ENCODE results near the gene ACACB.

The ACACB gene

DNA sequence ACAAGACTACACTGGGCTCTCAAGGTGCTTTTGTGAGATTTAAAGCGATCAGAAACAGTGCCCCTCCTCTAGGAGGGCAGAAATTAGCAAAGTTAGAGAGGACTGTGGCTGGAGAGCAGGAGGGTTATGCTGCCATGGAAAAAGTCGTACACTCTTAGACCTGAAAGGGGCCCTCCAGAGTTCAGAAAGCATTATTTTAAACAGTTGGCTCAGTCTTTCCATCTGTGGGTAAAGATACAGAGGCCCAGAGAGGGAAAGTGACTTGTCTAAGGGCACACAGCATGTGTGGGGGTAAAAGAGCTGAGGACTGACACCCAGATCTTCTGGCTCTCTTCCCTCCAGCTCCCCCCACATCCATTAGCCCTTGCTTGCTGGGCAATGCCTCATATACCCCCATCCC, 145.6 kb downstream of the ACACB start:
- no peak for DNase-seq

GRCh38 chr12:109263439-109263838, 147.1 kb downstream of the ACACB start:
- no peak for DNase-seq

- peak; percentile 82 for DNase-seq
Measured at GRCh38 chr12:109264095-109264942, 147.9 kb downstream of the ACACB start.

- no peak for DNase-seq
Measured at GRCh38 chr12:109264943-109265650, 148.7 kb downstream of the ACACB start.

GRCh38 chr12:109266106-109266879, 149.9 kb downstream of the ACACB start:
- DNase-seq, result no peak

- DNase-seq, result no peak
Measured at GRCh38 chr12:109267361-109267760, 151.0 kb downstream of the ACACB start.

GRCh38 chr12:109268896-109269295, 152.5 kb downstream of the ACACB start:
- no peak for DNase-seq

- no peak for DNase-seq
Measured at GRCh38 chr12:109269428-109269827, 153.0 kb downstream of the ACACB start.

GRCh38 chr12:109270494-109270893, 154.1 kb downstream of the ACACB start:
- DNase-seq, result no peak

DNA sequence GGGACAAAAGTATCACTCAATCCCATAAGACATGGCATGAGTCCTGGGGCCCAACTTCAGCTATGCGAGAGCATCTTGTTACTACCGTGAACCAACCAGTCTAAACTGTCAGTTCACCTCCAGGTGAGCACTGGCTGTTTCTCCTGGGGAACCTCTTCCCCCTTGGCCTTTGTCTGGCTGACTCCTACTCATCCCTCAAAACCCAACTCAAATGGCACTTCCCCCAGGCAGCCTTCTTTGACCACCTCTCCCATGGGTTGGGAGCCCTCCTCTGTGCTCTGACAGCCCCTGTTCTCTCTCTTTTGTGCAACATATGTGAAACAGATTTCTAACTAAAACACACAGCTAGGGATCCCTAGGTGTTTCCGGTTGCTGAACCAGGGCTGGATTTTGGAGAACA, 155.0 kb downstream of the ACACB start:
- no peak for DNase-seq

DNA sequence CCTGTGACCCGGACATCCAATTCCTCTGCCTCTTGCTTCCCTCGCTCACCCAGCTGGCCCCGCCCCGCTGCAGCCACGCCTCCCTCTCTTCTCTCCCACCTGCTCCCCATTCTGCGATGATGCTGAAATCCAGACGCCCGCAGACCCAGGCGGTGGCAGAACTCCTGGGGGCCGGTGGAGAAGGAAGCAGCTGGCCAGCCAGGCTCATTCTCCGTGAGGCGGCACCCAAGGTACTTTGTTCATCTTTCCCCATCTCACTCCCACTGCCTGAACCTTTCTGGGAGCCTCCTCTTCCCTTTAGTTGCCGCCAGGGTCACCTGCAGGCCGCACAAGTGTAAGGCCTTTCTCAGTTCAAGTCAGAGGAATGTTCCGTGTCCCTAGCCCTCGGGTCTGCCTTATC, 157.0 kb downstream of the ACACB start:
- DNase-seq, result peak; percentile 54

DNA sequence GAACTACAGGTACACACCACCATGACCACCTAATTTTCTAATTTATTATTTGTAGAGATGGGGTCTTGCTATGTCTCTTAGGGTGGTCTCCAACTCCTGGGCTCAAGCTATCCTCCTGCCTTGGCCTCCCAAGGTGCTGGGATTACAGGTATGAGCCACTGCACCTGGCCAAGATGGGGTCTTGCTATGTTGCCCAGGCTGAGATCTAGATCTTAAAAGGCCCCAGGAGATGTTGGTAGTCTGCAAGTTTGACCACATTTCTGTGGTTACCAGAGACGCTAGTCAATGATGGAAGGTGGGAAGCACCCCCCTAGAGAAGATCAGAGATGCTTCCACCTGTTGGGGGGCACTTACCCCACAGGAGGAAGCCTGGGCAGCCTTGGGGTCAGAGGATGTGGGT, 158.0 kb downstream of the ACACB start:
- no peak for DNase-seq

DNA sequence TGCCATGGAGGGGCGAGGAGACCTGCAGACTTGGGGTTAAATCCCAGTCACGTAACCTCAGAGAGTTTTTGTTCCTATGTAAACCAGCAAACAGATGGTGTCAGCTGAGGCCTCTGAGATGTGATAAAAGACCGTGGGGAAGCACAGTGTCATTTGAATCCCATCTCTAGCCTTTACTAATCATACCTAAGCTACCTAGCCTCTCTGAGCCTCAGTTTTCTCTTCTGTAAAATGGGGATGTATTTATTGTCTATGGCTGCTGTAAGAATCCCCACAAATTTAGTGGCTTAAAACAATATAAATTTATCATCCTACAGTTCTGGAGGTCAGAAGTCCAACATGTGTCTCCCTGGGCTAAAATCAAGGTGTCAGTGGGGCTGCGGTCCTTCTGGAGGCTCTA, 158.8 kb downstream of the ACACB start:
- no peak for DNase-seq

DNA sequence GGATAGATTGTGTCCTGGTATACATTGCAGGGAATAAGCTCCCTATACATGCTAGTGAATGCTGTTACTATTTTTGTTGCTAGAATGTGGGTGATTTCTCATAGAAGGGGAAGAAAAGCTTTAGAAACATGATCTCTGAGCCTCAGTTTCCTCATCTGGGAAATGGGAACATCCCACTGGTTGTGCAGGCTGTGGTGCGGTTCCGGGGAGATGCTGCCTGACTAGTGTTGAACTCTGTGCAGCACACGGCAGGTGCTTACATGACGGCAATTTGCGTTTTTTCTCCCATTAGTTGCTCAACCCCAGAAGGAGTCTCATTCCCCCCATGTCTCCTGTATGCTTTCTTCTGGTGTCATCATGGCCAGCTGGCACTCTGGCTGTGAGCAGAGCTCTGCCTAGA, 159.8 kb downstream of the ACACB start:
- DNase-seq, result no peak

GRCh38 chr12:109277255-109277898, 161.0 kb downstream of the ACACB start:
- DNase-seq, result no peak

GRCh38 chr12:109277899-109278762, 161.7 kb downstream of the ACACB start:
- DNase-seq, result no peak

- DNase-seq, result no peak
Measured at GRCh38 chr12:109278912-109279311, 162.5 kb downstream of the ACACB start.

DNA sequence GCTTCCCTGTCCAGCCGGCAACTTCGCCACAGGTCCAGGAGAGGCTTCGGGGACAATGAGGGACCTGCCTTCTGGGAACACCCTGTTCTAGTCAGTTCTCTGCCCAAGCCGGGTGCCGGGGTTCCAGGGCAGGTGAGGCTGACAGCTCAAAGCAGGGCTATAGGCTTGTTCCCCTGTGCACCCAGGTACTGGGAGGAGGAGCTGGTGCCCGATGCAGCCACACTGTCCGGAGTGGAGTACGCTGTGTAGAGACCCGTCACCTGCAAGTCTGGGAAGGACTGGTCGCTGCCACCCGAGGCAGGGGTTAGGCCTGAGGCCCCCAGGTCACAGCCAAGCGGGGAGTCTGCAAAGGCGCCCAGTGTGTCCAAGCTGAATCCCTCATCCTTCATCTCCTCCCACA, 163.1 kb downstream of the ACACB start:
- no peak for DNase-seq

DNA sequence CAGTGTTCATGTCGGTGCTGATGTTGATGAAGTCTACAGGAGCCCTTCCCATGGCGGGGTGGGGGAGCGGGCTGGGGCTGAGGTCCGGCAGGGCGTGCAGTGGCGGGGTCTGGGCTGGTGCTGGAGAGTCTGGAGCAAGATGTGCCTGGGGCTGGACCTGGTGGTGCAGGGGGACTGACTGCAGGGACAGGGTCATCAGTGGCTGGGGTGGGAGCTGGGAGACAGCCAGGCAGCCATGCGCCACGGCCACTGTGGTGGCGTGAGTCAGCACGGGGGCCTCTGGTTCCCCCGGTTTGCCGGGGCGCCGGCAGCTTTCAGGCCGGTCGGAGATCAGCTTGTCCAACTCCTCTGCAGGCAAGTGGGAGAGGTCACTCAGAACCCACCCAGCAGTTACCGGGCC, 165.1 kb downstream of the ACACB start:
- no peak for DNase-seq

GRCh38 chr12:109284392-109284791, 168.0 kb downstream of the ACACB start:
- DNase-seq, result no peak

- DNase-seq, result no peak
Measured at GRCh38 chr12:109286252-109286651, 169.9 kb downstream of the ACACB start.

DNA sequence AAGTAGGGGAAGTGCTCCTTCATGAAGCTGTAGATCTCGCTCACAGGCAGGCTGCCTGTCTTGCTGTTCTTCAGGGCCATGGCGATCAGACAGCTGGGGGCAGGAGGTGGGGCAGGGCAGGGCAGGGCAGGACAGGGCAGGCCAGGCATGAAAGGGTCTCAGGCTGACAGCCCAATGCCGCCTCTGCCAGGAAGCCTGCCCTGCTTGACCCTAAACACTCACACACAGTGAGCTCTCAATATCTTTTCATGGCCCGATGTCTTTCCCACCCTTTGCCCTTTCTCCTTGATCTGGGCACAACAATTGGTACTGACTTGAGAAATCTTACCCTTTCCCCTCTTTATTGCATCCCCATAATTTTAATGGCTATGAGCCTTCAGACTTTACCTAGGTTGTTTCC, 170.3 kb downstream of the ACACB start:
- no peak for DNase-seq

All from retina (tissue), 1 donor.